GM12873 (cell line): Measurements from ENCODE around the gene OR1E2.

Experiments used
- TF ChIP-seq, protein P1 (sequence below): IDR thresholded peaks from 2 replicates; pipeline ENCODE4 v1.5.1; 2012; ENCODE audit warnings: low read depth, mild to moderate bottlenecking, moderate library complexity, low read length, control low read depth; ENCODE audit not compliant: insufficient read depth; ENCODE audit errors: missing control alignments

The OR1E2 gene

DNA sequence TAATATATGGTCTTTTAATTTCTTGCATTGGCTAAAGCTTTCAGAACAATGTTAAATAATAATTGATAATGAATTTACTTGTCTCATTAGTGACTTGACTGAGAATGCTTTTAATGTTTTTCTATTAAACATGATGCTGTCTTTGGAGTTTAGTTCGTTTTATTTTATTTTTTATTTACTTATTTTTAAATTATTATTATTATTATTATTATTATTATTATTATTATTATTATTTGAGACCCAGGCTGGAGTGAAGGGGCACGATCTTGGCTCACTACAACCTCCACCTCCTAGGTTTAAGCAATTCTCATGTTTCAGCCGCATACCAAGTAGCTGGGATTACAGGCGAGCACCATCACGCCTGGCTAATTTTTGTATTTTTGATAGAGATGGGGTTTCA, 18.0 kb downstream of the OR1E2 start:
- TF ChIP-seq, protein P1, sequence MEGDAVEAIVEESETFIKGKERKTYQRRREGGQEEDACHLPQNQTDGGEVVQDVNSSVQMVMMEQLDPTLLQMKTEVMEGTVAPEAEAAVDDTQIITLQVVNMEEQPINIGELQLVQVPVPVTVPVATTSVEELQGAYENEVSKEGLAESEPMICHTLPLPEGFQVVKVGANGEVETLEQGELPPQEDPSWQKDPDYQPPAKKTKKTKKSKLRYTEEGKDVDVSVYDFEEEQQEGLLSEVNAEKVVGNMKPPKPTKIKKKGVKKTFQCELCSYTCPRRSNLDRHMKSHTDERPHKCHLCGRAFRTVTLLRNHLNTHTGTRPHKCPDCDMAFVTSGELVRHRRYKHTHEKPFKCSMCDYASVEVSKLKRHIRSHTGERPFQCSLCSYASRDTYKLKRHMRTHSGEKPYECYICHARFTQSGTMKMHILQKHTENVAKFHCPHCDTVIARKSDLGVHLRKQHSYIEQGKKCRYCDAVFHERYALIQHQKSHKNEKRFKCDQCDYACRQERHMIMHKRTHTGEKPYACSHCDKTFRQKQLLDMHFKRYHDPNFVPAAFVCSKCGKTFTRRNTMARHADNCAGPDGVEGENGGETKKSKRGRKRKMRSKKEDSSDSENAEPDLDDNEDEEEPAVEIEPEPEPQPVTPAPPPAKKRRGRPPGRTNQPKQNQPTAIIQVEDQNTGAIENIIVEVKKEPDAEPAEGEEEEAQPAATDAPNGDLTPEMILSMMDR = no peak

DNA sequence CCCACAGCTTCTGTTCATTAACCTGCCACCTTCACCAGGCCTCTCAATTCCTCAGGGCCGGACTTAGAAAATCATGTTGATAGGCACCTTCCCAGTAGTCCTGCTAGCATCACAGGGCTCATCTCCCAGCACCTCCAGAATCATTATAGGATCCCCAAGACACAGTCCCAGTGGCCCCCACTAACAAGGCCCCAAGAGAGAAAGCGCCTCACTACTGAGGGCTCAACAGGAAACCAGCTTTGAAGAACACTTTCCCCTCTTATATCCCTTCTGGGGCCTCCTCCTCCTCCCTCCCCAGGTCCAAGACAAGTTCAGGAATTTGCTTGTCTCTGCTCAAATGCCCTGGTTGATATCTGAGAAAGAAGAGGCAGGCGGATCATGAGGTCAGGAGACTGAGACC, 22.6 kb downstream of the OR1E2 start, which contains the start of gene OR3A3:
TSS of gene OR3A3 (plus strand) at position 301 of the 400 bp plus-strand sequence.
- TF ChIP-seq, protein P1 = no peak

DNA sequence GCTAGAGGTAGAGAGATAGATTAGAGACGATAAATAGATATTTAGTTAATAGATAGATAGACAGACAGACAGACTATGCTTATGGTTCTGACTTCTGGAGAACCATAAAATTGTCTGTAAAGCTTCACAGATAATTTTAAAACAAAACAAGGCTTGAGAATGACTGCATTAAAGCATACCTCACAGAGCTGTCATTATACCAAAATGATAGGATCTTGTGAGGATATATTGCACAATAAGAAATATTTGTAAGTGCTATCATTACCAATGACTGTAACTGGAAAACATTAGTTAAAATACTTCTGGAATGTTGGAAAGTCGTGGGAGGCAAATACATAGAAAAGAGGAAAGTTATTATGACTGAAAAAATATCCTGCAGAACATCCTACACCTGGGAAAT, 31.9 kb downstream of the OR1E2 start:
- TF ChIP-seq, protein P1 = no peak

DNA sequence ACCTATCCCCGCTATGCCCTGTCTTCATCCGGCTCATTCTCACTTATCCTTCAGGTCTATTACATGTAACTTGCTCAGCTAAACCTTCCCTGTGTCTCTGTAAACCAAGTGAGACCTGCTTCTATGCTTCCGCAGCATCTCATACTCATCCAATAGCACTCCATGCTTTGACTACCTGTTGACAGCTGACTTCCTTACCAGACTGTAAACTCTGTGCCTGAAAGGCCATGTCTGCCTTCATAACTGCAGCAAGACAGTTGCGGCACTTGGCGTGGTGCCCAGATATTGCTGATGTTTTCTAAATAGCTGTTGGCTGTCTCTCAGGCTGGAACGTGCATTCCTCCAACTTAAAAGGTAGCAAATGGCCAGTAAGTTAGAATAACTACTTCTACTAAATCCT, 33.6 kb downstream of the OR1E2 start:
- TF ChIP-seq, protein P1 = no peak

DNA sequence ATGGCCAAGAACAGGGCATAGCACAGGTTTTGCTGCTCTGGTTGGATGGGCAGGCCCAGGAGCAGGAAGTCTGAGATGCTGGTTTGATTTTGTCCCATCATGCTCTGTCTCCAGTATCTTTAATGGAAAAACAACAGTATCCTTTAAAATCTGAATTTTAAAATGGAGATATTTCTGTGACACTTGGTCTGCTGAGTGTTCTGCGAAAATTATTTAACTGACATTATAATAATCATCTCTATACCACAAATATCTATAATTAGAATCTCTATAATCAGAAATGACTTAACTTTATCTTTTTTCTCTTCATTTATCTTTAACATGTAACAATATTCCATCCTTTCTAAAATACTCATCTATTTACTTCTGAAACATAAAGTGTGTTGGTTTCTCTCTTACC, 35.3 kb downstream of the OR1E2 start, which contains the start of gene OR1E1:
TSS of gene OR1E1 (minus strand) at position 101 of the 400 bp plus-strand sequence. CDS start at position 101, 0 bp downstream.
- TF ChIP-seq, protein P1 = no peak

DNA sequence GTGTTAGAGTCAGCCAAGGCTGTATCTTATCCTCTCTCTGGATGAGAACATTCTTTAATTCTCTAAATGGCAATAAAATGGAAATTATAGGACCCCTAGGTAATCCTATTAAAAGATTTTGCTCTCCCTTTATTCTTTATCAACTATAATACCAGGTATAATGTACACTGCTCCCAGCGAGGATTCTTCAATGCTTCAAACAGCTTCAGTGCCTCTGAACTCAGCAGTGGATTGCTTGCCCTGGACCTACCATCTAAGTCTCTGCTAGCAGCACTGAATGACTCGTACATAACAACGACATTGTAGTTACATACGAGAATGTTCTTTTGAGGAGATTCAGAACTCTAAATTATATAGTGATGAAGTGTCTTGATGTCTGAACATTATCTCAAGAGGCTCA, 43.9 kb downstream of the OR1E2 start:
- TF ChIP-seq, protein P1 = no peak

DNA sequence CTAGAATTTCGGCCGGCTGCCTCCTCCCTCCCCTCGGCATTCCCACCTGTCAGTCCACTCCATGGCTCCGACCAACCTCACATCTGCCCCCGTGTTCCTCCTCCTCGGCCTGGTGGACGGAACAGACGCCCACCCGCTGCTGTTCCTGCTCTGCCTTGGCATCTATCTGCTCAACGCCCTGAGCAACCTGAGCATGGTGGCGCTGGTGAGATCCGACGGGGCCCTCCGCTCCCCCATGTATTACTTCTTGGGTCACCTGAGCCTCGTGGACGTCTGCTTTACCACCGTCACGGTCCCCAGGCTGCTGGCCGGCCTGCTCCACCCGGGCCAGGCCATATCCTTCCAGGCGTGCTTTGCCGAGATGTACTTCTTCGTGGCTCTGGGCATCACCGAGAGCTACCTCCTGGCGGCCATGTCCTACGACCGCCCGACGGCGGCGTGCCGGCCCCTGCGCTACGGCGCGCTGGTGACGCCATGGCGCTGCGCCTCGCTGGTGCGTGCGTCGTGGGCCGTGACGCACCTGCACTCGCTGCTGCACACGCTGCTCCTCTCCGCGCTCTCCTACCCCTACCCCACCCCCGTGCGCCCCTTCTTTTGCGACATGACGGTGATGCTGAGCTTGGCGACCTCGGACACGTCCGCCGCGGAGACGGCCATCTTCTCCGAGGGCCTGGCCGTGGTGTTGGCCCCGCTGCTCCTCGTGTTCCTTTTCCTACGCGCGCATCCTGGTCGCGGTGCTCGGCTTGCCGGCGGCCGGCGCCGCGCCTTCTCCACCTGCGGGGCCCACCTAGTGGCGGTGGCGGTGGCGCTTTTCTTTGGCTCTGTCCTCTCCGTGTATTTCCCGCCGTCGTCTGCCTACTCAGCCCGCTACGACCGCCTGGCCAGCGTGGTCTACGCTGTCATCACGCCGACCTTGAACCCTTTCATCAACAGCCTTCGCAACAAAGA, 47.5 kb downstream of the OR1E2 start, which contains the start of gene OR3A2:
TSS of gene OR3A2 (minus strand) at position 440 of the 948 bp plus-strand sequence.
- TF ChIP-seq, protein P1 = no peak
